HG03175 (cell line): Measurements from ENCODE around the gene ASAP3.

Experiments used
- ATAC-seq: cut with Tn5 transposase; IDR thresholded peaks from one replicate; pipeline ENCODE4 v1.9.1; 2021; ENCODE audit warnings: mild to moderate bottlenecking, moderate library complexity; ENCODE audit not compliant: unreplicated experiment

Gene ASAP3

DNA sequence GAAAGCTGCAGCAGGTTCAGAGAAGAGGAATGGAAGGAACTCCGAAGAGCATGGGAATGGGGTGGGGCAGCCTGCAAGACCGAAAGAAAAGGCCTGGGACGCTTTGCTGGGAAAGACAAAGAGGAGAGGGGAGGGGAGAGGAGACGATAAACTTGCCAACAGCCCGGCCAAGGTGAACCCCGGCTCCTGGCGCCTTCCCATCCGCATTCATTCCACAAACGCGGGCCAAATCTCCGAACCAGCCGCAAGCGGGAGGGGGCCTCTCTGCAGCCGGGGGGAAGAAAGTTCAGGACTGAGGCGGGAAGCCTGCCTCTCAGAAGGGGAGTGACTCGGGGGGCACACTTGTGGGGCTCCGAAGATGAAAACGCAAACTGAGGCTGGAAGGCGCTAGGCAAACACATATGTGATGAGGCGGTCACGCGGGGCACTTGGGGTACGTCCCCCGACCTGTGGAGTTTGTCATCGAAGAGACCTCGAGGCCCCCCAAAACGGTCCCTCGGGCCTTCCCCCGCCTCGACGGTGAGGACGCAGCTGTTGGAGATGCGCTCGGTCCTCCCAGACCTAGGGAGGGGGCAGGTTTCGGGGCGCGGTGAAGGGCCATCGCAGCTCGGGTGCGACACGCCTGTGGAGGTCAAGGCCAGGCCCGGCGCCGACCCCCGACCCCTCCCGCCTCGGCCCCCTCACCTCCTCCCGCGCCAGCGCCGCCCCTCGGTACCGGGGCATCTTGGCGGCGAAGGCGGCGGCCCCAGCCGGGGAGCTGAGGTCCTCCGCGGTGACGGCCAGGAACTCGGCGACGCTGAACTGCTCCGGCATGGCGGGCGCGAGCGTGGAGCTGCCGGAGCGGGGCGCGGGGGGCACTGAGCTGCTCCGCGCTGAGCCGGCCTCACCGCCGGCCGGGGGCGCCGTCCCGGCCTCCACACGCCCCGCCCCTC is at the start of gene ASAP3:
ASAP3 (minus strand) TSS at position 859 of the 932 bp plus-strand sequence; CDS start at position 813, 46 bp downstream.
- peak; percentile 42 for ATAC-seq

DNA sequence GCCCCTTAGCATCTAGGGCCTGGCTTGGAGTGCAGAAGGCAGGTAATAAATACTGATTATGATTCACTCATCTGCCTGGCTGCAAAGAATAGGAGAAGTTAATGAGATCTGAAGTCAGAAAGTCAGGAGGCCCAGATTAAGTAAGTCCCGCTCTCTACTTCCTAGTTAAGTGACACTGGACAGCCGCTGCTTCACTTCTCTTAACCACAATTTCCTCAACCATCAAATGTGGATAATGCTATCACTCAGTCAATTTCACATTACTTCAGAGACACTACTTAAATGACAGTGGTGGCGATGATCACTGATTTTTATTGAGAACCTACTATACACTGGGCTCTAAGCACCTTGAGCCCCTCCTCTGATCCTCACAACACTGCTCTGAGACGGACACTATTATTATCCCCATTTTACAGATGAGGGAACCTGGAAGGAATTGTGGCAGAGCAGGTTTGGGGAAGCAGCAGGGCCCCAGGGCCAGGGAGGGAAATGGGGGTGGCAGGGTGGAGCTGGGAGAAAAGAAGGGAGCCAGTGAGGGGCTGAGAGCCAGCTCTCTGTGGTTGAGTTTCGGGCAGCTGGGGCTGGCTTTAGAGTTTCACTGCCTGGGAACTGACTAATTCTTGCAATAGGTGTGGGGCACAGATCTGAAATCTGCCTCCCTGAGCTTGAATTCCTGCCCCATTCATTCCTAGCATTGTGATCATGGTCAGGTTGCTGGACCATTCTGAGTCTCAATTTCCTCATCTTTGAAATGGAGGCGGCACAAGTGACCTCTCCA is 49.5 kb upstream of the ASAP3 start:
- ATAC-seq: no peak

DNA sequence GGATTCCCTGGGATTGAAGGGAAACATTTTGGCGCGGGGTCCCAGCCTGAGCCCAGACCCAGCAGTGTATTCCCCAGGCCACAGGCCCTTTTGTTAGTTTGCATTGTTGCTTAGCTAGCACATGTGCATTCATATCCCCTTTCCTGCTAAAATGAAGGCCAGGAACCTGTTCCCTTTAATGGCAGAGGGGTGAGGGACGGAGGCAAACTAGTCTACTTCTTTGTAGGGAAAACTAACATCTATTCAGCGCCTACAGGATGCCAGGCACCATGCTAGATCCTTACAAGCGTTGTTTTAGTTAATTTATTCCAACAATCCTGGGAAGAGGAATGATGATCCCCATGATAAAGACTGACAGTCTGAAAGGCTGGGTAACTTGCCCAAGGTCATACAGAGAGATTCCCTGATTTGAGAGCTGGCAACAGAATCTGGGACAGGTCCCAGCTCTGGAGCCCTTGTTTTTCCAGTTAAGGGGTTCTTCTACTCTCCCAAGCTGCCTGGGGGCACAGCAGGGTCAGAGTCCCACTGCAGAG is 47.6 kb upstream of the ASAP3 start:
- ATAC-seq: no peak

DNA sequence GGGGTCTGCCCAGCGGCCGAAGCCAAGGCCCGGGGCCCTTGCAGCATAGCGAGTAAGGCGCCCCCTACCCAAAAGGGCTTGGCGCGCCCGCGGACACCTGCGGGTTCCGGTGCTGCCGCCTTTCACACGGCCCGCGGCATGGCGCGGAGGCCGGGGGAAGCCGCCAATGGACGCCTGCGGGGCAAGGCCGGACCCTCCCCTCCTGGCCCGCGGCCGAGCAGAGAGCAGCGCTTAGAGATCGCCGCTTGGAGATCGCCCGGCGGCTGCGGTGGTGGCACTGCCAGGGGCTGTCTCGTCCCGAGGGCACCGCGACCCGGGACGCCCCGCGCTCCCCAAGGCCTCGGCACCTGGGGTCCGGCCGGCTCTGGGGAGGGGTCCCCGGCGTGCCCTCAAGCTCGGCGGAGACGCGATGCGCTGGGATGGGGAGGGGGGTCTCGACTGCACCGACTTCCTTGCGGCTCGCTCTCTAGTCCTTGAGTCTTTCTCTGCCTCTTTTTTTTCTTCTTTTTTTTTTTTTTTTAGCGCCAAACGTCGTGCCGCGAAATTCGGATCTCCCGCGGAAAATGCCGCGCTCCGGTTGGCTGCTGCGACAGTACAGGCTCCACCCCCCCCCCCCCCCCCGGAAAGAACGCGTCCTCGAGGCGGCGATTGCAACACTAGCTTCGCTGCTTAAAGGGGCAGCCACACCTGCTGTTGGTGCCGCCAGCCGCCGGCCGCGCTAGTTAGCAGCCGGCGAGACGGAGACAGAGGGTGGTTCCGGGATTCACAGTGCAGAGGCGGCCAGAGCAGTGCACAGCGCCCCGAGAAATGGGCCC is 47.0 kb upstream of the ASAP3 start, which contains the start of gene E2F2:
E2F2 (minus strand) TSS at position 487 of the 815 bp plus-strand sequence; CDS start at position 47, 440 bp downstream.
- ATAC-seq: peak; percentile 49

DNA sequence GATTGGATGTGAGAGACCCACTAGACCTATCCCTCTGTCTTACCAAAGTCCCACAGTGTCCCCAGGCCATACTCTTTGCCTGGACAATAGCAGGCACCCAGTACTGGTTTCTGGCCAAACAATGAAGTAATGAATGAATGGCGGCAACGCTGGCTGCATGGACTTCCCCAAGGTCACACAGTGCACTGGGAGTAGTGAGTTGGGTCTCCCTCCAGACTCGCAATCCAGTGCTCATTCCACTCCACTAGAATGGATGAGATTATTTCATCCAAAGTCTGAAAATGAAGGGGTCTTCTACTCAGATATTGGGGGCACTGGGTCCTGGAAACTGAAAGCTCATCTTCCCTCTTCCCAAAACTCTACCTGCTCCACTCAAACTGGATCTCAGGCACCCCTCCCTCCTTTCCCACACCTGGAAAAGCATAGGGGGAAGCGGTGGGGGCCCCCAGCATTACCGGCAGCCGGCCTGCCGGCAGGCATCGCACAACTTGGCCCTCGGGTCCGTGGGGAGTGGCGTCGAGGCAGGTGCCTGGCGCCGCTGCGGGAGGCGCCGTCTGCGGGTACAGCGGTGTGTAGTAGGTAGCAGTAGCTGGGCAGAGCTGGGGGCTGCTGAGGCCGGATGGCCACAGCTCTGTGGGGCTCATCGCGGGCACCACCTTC is 46.2 kb upstream of the ASAP3 start:
- no peak for ATAC-seq

DNA sequence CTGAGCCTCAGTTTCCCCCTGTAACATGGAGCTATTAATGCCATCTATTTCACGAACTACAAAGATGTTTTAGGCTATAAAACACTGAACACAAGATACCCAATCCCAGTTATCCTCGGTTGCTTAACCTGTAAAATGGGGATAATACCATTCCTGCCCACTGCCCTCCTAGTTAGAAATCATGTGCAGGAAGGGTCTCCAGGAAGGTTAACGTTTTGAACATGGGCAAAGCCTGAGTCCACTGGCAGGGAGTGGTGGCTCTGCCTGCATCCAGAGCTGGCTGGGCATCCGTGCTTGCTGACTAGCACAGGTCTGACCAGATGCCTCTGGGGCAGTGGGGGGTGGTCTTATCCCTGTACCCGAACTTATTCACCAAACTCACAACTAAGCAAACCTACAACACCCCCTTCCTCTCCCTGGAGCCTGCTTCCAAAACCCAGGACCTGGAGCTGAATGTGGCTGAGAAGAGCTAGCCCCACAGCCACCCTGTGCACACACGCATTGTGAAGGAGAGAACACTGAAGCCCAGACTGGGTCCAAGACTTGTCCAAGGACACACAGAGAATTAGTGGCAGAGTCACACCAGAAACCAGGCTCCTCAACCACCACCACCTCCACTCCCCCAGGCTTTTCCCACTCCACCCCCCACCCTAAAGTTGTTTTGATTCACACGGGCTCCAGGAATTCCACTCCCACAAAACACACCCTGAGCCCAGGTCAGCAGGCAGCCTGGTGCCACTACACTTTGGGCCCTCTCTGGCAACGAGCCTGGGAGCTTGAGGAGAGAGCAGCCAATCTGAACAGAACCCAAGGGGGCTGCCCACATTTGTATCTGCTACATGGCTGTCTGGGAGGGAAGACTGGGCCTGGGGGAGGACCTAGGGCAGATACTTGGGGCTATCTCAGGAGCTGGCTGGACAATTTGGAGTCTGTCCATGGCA is 45.4 kb upstream of the ASAP3 start:
- no peak for ATAC-seq

DNA sequence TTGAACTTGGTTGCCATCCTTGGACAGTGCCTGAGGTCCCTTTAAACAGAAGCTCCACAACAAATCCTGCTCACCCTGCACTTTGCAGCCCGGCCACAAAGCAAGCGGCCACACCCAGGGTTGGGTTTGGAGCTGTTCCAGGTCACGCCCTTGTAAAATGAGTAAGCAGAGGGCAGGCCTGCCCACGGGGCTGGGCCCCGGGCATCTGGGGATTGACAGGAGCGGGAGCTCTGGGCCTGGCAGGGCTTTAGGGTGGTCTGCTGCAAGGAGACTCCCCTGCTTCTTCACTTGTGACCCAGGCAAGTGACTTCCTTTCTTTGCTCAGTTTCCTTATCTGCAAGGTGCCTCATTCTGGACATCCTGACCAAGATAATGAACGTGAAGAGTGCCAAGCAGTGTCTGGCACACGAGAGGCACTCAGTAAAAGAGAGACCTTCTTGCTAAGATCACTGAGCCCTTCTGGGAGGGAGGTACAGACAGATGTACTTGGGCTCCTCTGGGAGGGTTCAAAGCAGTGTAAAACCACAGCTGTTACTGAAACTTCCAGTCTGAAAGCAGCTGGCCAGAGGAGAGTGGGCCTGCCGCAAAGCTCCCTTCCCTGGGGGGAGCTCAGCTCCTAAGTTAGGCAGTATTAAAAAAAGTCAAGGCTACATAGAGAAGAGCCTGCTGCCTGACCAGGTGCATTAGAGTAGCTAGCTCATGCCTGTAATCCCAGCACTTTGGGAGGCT is 44.4 kb upstream of the ASAP3 start:
- ATAC-seq: peak; percentile 33

DNA sequence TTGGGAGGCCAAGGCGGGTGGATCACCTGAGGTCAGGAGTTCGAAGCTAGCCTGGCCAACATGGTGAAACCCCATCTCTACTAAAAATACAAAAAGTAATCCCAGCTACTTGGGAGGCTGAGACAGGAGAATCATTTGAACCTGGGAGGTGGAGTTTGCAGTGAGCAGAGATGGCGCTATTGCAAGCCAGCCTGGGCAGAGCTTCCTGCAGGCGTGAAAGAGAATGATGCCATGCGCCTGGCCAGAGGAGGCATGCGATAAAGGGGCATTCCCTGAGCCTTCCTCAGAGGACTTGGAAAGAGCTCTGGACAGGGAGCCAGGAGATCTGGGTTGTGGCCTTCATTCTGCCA is 43.9 kb upstream of the ASAP3 start:
- ATAC-seq: no peak

DNA sequence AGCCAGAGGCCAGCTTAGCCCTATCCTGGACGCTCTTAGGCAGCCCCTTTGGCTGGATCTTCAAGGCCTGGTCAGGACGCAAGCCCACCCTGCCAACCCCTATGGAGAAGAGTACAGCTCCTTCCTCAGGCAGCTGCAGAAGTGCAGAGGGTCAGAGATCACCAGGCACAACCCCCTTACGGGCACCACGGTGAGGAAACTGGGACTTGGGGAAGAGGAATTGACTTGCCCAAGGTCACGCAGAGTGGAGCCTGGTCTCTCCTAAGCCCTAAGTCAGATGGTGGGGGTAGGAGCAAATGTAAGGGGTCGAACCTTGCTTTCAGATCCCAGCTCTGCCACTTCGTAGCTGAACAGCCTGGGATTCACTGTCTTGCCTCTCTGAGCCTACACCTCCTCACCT is 43.4 kb upstream of the ASAP3 start:
- ATAC-seq: no peak

DNA sequence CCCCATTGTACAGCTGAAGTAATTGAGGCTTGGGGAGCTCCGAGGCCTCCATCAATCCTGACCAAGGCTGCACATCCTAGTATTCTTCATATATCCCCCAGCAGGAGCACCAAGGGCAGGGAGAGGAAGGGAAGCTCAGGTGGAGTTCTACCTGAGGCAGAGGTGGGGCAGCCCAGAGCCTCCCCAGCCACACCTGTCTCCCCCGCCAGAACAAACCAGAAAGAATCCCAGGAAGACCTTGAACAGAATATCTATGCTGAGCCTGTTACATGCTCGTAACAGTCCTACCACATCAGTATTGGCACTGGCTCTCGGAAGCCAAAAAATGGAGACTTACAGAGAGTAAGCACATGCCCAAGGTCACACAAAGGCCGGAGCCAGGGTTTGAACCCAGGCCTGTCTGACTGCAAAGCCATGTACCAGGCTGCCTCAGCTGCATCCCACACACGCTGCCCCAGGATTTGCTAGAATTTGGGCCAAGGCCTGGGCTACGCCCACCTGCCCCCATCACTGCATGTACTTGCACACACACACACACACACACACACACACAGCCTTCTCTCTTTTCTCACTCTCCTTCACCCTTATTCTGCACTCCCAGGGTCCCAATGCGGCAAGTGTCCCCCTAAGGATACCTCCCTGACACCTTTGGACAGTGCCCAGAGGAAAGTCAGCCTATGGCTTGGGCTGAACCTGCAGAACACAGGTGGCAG is 42.5 kb upstream of the ASAP3 start:
- ATAC-seq: no peak

DNA sequence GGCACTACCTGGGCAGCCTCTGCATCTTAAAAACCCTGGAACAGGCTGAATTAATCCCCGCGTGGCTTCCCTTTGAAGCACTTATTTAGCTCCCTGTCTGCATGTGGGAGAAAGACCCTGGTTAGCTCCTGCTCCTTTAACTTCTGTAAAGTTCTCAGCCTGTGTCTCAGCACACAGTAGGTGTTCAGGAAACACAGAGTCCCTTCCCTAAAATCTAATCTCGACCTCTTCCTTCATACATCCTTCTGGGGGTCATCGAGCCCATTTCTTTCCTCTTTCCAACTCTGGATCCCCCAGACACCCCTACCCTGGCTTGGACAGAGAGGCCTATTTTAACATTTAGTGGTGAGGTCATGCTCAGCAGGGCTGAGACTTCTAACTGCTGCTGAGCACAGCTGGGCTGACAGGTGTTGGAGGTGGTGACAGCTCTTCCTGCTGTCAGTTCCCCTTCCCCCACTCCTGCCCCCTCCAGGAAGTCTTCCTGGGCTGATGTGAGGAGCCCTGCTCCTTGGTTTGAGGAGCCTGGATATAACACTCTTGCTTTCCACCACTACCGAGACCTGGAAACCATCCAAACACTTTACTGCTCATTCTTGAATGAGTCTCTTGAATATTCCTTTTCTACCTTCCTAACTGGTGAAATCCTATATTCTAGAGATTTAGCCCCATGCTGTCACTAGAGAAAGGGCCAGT is 41.7 kb upstream of the ASAP3 start:
- ATAC-seq: no peak

DNA sequence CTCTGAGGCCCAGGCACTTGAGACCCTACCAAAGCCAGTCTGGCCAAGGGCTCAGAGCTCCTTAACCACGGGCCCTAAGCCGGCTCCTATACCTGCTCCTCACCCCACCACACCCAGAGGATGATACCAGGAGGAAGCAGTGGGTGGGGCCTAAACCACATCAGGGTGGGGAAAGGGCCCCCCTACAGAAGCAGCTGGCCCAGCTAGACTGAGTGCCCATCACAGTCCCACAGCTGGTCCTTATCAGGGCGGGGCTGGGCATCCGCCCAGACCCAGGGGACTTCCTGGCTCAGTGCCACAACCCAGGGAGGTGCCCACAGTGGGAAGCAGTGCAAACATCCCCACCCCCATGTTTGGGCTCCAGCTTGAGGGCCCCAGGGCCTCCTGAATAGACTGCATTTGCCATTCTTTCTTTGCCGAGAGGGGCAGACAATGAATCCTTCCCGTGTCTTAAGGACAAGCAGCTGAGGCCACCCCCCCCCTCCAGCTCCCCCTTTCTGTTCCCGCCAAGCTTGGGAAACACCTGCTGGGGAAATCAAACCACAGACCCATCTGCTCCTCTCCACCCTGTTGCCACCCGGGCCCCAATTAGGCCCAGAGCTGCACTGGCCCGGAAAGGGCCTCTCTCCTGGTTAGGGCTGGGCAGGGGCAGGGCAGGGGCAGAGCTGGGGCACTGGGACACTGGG is 40.9 kb upstream of the ASAP3 start:
- no peak for ATAC-seq

DNA sequence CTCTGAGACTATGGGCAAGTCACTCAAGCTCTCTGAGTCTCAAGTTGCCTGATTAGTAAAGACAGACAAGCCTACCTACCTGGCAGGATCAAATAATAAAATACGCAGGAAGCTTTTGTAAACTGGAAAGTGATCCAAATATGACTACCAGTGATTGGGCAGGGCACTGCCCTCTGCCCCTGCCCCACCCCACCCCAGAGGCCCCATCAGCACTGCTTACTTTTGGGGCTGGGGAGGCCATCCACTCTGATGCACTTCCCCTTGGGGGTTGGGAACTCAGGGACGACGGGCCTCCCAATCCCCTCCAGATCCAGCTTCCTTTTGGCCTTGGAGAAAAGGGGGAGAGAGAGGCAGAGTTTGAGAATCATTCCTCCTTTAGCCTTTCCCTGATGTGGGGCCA is 40.2 kb upstream of the ASAP3 start:
- ATAC-seq: no peak

DNA sequence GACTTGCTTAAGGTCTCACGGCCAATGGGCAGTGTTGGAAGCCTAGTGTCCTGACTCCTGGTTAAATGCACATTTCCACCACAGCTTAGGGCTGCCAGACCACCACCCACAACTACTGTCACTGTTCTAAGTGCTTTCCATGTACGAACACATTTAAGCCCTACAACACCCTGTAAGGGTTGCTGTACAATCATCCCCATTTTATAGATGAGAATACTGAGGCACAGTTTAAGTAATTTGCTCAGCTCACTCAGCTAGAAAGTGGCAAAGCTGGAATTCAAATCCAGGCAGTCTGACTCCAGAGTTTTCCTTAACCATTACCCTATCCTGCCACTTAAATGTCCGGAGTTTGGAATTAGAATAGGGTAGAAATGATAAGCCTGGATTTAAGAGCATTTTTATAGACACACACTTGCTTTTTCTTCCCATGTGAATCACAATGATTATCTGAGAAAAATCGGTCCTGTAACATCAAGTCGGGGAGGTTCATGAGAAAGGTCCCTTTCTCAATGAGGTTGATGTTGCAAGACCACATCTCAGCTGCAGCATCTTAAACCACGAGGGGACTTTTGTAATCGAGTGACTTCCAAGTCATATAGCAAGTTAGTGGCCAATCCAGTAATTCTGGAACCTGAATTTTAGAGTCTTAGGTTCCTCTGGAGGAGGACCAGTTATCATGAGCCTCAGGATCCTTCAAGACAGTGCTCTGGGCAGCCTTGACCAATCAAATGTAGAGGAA is 38.4 kb upstream of the ASAP3 start:
- ATAC-seq: no peak

DNA sequence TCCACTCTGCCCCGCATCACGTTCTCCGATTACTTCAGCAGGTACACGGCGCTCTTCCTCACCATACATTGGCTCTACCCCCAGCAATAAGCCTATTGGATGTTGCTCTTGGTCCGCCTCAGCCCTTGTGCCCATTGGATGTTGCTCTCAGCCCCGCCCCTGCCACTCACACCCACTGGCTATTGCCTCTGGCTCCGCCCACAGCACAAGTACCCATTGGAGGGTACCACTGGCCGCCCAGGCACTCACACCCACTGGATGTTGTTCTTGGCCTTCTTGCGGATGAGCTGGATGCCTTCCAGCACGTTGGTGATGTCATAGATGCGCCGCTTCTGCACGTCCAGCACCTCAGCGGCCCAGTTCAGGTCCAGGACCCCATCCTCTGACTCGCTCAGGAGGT is 37.6 kb upstream of the ASAP3 start:
- no peak for ATAC-seq

DNA sequence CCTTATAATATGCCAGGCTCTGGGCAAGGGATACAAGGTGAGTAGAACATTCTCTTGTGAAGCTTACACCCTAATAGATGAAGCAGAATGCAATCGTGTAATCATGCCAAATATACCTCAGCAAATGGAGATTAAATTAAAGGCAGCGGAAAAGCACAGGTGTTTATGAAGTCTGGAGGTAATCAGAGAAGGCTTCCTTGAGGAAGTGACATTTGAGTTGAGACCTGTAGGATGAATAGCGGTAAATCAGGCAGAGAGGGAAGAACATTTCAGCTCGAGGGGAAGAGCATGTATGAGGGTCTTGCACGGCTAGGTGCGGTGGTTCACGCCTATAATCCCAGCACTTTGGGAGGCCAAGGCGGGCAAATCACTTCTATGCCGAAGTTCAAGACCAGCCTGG is 33.6 kb upstream of the ASAP3 start:
- no peak for ATAC-seq
